ENCODE results near the gene CCNK. TPM values are rescaled to one million over a fixed set of nuclear protein-coding genes. Genes with fewer than 3 reads are reported as not detected.

CCNK gene
- total RNA-seq, 4 donors from 2014 or later: 25.7 to 61.9 (median 37.0) TPM

DNA sequence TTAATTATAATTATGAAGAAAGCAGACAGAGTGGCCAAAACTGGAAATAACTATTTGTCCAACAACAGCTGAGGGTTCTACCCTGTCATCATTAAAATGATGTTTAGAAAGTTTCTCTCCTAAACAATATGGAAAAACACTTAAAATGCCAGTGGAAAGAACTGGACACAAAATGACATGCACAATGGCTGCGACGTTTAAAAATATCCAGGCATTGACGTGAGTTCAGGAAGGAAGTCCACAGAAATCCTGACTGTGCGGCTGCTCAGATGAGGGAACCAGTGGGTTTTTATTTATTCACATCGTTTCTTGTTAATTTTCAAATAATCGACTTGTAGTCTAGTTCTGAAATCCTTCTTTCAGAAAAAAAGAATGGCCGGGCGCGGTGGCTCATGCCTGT, 58.3 kb downstream of the CCNK start:
- peaks cover 0 to 31% (median 0%) of the 10 kb centered on the region in 4 donors for H3K4me1 ChIP-seq
- H3K36me3 ChIP-seq: no peaks in the 10 kb centered on the region
- H3K9me3 ChIP-seq: no peaks in the 10 kb centered on the region
- no peak for TF ChIP-seq POLR2A (IDR thresholded peaks at IDR 0.05)
- TF ChIP-seq, protein P1, sequence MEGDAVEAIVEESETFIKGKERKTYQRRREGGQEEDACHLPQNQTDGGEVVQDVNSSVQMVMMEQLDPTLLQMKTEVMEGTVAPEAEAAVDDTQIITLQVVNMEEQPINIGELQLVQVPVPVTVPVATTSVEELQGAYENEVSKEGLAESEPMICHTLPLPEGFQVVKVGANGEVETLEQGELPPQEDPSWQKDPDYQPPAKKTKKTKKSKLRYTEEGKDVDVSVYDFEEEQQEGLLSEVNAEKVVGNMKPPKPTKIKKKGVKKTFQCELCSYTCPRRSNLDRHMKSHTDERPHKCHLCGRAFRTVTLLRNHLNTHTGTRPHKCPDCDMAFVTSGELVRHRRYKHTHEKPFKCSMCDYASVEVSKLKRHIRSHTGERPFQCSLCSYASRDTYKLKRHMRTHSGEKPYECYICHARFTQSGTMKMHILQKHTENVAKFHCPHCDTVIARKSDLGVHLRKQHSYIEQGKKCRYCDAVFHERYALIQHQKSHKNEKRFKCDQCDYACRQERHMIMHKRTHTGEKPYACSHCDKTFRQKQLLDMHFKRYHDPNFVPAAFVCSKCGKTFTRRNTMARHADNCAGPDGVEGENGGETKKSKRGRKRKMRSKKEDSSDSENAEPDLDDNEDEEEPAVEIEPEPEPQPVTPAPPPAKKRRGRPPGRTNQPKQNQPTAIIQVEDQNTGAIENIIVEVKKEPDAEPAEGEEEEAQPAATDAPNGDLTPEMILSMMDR (IDR thresholded peaks at IDR 0.05): no peak
- no peak for DNase-seq
- H3K27me3 ChIP-seq: no peaks in the 10 kb centered on the region
- no peak overlapping the region for H3K4me3 ChIP-seq
- H3K27ac ChIP-seq: peak overlapping the region in 1 of 4 donors; percentile 12

DNA sequence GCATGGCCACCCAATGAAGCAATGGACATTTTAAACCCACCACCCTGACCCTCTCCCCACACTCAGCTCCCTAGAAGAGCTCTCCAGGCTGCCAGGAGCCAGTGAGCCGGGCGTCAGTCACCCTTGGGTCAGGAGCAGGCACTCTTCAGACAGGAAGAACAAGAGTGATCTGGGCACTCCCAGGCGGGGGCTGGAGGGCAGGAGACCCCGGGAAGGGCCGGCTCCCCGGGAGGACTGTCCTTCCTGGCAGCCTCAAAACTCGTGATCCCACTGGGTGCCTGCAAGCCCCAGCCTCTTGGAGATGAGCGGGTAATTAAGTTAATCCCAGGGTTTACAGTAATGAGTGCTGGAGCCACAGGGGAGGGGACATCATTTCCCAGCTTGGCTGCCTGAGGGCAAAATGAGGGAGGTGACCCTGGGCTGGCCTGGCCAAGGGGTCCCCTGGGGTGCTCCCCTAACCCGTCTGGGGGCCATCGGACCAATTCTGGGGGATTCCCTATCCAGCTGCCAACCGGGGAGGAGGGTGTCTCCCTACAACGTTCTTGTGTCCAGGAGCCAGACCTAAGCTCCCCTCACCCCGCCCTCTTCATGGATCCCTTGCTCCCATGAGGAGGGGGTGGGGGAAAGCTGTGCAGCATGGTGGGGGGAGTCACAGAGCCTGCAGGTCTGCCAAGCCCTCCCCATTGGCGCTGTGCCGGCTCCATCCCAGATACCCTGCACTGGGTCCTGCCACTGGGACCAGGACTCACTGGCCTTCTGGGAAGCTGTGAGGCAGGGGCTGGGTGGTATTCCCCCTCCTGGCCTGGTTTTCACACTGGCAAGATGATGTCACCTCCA, 59.2 kb downstream of the CCNK start:
- no peaks in the 10 kb centered on the region for H3K36me3 ChIP-seq
- no peak overlapping the region for H3K27ac ChIP-seq
- TF ChIP-seq POLR2A (IDR thresholded peaks at IDR 0.05): no peak
- TF ChIP-seq, protein P1 (IDR thresholded peaks at IDR 0.05): no peak
- H3K9me3 ChIP-seq: no peaks in the 10 kb centered on the region
- H3K4me3 ChIP-seq: no peak overlapping the region
- H3K27me3 ChIP-seq: no peaks in the 10 kb centered on the region
- no peak for DNase-seq
- peaks cover 0 to 31% (median 0%) of the 10 kb centered on the region in 4 donors for H3K4me1 ChIP-seq

GRCh38 chr14:99541211-99541610, 60.0 kb downstream of the CCNK start:
- Histone ChIP-seq H3K9me3 (no peaks in the 10 kb centered on the region), H3K4me3 (no peak overlapping the region), H3K27ac (no peak overlapping the region), H3K27me3 (no peaks in the 10 kb centered on the region), H3K36me3 (no peaks in the 10 kb centered on the region), H3K4me1 (peaks cover 0 to 31% (median 0%) of the 10 kb centered on the region in 4 donors)
- no peak for TF ChIP-seq POLR2A (IDR thresholded peaks at IDR 0.05)
- TF ChIP-seq, protein P1 (IDR thresholded peaks at IDR 0.05): no peak
- no peak for DNase-seq

GRCh38 chr14:99541677-99542470, 60.7 kb downstream of the CCNK start:
- H3K4me3 ChIP-seq: no peak overlapping the region
- TF ChIP-seq, protein P1 (IDR thresholded peaks at IDR 0.05): no peak
- no peak for TF ChIP-seq POLR2A (IDR thresholded peaks at IDR 0.05)
- H3K9me3 ChIP-seq: no peaks in the 10 kb centered on the region
- H3K4me1 ChIP-seq: peaks cover 0 to 31% (median 0%) of the 10 kb centered on the region in 4 donors
- no peaks in the 10 kb centered on the region for H3K27me3 ChIP-seq
- no peak overlapping the region for H3K27ac ChIP-seq
- DNase-seq: no peak
- H3K36me3 ChIP-seq: no peaks in the 10 kb centered on the region

GRCh38 chr14:99542566-99542965, 61.4 kb downstream of the CCNK start:
- Histone ChIP-seq H3K27me3 (no peaks in the 10 kb centered on the region), H3K36me3 (no peaks in the 10 kb centered on the region), H3K27ac (no peak overlapping the region), H3K4me1 (peaks cover 0 to 31% (median 0%) of the 10 kb centered on the region in 4 donors), H3K9me3 (no peaks in the 10 kb centered on the region), H3K4me3 (no peak overlapping the region)
- DNase-seq: no peak
- no peak for TF ChIP-seq POLR2A (IDR thresholded peaks at IDR 0.05)
- TF ChIP-seq, protein P1 (IDR thresholded peaks at IDR 0.05): no peak

Data from Peyer's patch (tissue), 4 donors.